Tibial nerve (tissue), 3 donors: Measurements from ENCODE around the gene ZNF778.

Experiments
- CTCF ChIP-seq, 5 experiments: fragments of 200-600 bp in 3 of 5; fragments of 450-650 bp in 2 of 5; sonication (generic) in 3 of 5; IDR thresholded peaks; one replicate each; pipeline ENCODE4 v1.5.1; 2016 to 2019; ENCODE audit warnings: antibody characterized with exemption in 5 of 5, mild to moderate bottlenecking in 3 of 5, moderate library complexity in 2 of 5
- POLR2A ChIP-seq, 2 donors: fragments of 450-650 bp; IDR thresholded peaks; one replicate each; pipeline ENCODE4 v1.6.1; 2017; ENCODE audit warnings: antibody characterized with exemption in 2 of 2, mild to moderate bottlenecking in 2 of 2, moderate library complexity in 2 of 2

GRCh38 chr16:89273741-89274472, 56.4 kb downstream of the ZNF778 start:
- TF ChIP-seq POLR2A (IDR thresholded peaks at IDR 0.05) (no peak), CTCF (IDR thresholded peaks at IDR 0.05) (no peak)
